ENCODE measurements around the gene ALDH1B1.

GRCh38 chr9:38374847-38375571 lies 17.5 kb upstream of the ALDH1B1 start:
- TF ChIP-seq CTCF (IDR thresholded peaks at IDR 0.05) (no peak), POLR2A (IDR thresholded peaks at IDR 0.05) (no peak)

Data from heart left ventricle (tissue), 13 donors.